GM21390 (cell line): ENCODE measurements around the gene HMGB4.

Experiments
- ATAC-seq: cut with Tn5 transposase; IDR thresholded peaks from one replicate; pipeline ENCODE4 v1.9.1; 2021; ENCODE audit not compliant: unreplicated experiment

Gene HMGB4

GRCh38 chr1:33848205-33848937 is 15.5 kb upstream of the HMGB4 start:
- ATAC-seq = no peak

GRCh38 chr1:33849211-33849610 is 14.7 kb upstream of the HMGB4 start:
- ATAC-seq = no peak

- no peak for ATAC-seq
Observed at GRCh38 chr1:33850481-33850880, 13.4 kb upstream of the HMGB4 start.

- ATAC-seq = no peak
Observed at GRCh38 chr1:33852711-33853110, 11.2 kb upstream of the HMGB4 start.

GRCh38 chr1:33853431-33853830 is 10.4 kb upstream of the HMGB4 start:
- no peak for ATAC-seq

- ATAC-seq = no peak
Observed at GRCh38 chr1:33854091-33854490, 9.8 kb upstream of the HMGB4 start.

- ATAC-seq = no peak
Observed at GRCh38 chr1:33860671-33861070, 3.2 kb upstream of the HMGB4 start.

GRCh38 chr1:33864460-33865389 is 846 bp downstream of the HMGB4 start:
- no peak for ATAC-seq

GRCh38 chr1:33866281-33866680 is 2.4 kb downstream of the HMGB4 start:
- no peak for ATAC-seq

GRCh38 chr1:33867684-33868083 is 3.8 kb downstream of the HMGB4 start:
- ATAC-seq = no peak

GRCh38 chr1:33872275-33872674 is 8.4 kb downstream of the HMGB4 start:
- no peak for ATAC-seq

- ATAC-seq = no peak
Observed at GRCh38 chr1:33872683-33873082, 8.8 kb downstream of the HMGB4 start.

GRCh38 chr1:33874636-33875035 is 10.8 kb downstream of the HMGB4 start:
- no peak for ATAC-seq

- no peak for ATAC-seq
Observed at GRCh38 chr1:33875862-33876261, 12.0 kb downstream of the HMGB4 start.

- ATAC-seq = no peak
Observed at GRCh38 chr1:33876970-33877650, 13.2 kb downstream of the HMGB4 start.

- ATAC-seq = no peak
Observed at GRCh38 chr1:33878392-33878791, 14.5 kb downstream of the HMGB4 start.

GRCh38 chr1:33880305-33880704 is 16.4 kb downstream of the HMGB4 start:
- ATAC-seq = no peak

GRCh38 chr1:33886496-33886895 is 22.6 kb downstream of the HMGB4 start:
- ATAC-seq = no peak

GRCh38 chr1:33893147-33893830 is 29.4 kb downstream of the HMGB4 start:
- no peak for ATAC-seq

GRCh38 chr1:33895396-33895795 is 31.5 kb downstream of the HMGB4 start:
- no peak for ATAC-seq

- no peak for ATAC-seq
Observed at GRCh38 chr1:33895976-33896375, 32.1 kb downstream of the HMGB4 start.
